Measurements from ENCODE around the gene FAM156A. TPM values are rescaled to one million over a fixed set of nuclear protein-coding genes. Genes with fewer than 3 reads are reported as not detected.
"Not testable (repeated sequence)": the region's sequence is repeated elsewhere in the genome, so short reads cannot be mapped to it uniquely, and the experiment has no call there.

FAM156A gene
- total RNA-seq, 1 donor from 2014 or later: 31.8 TPM

DNA sequence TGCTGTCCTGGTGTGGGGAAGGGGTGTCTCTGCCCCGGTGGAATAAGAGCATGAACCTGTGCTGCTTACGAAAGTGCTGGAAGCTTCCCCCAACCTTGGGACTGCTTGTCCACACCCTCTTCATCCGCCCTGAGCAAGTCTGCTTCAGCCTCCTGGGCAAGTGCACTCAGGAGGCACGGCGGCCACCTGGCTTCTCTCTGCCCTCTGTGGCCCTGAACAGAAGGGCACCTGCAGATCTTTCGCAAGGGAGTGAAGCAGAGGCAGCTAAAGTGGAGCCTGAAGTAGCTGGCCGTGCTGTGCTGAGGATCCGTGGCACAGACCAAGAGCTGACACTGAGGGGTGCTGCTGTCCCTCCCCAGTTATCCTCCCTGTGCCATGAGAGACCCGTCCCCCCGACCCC, 9.6 kb upstream of the FAM156A start:
- not testable (repeated sequence) for DNase-seq (ENCODE audit: low spot score)

DNA sequence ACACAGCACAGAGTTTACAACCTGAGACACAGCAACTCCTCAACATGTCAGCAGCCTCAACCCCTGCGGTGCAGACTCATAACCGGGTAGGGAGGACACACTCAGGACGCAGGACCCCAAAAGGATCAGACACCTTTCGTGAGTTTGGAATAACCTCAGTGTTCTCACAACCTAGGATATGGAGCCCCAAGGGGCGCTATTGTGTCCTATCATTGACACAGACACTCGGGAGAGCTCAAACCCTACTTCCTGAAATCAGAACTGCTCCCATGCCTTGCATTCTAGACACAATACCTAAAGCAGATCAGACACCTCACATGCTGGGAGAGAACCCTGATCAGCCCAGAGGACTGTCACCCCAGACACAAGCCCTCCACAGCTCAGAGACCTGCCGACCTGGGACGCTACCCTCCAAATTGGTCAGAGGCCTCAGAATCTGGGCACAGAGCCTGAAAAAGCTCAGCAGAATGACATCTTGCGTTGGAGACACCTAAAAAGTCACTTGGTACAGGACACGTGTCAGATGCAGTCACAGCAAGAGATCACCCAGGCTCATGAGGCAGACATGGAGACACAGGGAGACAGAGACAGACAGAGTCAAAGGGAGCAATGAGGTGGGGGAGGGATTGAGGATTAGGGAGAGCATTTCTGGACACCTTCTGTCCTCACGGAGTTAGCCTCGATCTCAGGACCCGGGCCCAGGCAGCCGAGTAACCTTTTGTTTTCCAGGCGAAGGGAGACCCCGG, 8.8 kb upstream of the FAM156A start:
- not testable (repeated sequence) for DNase-seq (ENCODE audit: low spot score)

DNA sequence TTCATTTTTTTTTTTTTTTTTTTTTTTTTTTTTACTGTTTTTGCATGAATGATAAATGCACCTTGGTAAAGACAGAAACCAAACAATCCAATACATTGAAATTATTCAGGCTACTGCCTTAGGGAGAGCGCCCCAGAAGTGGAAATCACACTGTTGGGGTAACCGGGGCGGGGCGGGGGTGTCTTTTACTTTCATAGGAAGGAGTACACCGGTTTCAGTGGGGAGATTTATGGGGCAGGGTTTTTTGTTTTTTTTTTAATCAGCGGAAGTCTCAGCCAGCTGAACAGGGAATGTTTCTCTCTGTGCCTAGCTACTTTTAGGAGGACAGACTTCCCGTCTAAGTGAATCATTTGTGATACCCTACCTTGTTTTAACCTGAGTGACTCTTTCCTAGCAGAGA, 643 bp upstream of the FAM156A start:
- DNase-seq (ENCODE audit: low spot score): not testable (repeated sequence)

DNA sequence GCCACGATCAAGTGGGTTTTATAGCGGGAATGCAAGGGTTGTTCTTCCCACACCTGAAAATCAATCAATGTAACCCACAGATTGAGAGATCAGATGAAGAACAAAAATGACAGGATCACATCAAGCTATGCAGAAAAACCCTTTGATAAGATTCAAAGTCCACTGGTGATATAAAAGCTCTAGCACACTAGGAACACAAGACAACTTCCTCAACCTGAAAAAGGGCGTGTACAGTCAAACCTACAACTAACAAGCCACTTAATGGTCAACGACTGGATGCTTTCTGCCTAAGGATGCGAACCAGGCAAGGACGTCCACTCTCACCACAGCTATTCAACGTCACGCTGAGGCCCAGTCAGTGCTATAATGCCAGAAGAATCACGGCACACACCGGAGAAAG, 8.4 kb downstream of the FAM156A start:
- DNase-seq (ENCODE audit: low spot score): not testable (repeated sequence)

DNA sequence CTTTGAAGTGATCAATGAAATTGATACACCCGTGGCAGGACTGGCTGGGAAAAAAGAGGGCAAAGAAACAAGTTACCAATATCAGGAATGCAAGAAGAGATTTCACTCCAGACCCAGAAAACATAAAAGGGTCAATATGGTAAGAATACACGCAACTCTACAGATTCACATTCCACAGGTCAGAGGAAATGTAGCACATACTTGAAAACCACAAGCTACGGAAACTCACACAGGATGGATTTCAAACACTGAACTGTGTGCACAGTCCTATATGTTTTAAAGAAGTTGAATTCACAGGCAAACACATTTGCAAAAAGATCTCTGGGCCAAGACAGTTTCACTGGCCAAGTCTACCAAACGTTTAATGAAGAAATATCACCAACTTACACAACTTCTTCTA, 9.0 kb downstream of the FAM156A start:
- DNase-seq (ENCODE audit: low spot score): not testable (repeated sequence)

DNA sequence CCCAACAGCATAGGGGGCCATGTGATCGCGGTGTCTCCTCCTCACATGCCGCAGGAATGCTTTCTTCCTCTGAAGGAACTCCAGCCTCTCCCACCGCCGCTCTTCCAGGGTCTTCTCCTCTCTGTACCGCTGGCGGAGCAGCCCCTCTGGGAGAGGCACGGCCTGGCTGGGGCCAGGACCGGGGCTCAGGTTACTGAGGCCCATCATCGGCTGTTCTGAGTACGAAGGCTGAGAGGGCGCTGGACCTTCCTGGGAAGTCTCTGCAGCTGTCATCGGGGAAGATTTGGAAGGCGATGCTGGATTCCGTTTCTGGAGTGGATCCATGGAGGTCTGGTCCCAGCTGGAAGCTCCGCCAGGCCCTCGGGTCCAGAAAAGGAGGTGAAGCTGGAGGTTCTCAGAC, 10.1 kb downstream of the FAM156A start:
- not testable (repeated sequence) for DNase-seq (ENCODE audit: low spot score)

DNA sequence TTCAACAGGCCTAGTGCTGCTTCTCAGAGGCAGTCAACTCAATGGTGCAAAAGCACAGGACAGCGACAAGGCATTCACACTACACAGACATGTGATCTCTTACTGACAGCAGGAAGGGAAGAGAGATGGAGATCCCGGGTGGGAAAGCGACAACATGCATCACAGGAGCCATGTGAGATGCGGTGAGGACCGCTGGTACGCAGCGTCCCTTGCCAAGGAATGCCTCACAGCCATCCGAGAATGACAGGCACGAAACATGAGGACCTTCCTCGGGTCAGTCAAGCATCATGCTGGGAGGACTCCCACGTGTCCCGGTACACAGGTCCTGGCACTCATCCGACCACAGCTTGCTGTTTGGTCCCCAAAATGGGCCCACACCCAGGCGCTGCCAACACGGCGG, 10.8 kb downstream of the FAM156A start:
- not testable (repeated sequence) for DNase-seq (ENCODE audit: low spot score)

DNA sequence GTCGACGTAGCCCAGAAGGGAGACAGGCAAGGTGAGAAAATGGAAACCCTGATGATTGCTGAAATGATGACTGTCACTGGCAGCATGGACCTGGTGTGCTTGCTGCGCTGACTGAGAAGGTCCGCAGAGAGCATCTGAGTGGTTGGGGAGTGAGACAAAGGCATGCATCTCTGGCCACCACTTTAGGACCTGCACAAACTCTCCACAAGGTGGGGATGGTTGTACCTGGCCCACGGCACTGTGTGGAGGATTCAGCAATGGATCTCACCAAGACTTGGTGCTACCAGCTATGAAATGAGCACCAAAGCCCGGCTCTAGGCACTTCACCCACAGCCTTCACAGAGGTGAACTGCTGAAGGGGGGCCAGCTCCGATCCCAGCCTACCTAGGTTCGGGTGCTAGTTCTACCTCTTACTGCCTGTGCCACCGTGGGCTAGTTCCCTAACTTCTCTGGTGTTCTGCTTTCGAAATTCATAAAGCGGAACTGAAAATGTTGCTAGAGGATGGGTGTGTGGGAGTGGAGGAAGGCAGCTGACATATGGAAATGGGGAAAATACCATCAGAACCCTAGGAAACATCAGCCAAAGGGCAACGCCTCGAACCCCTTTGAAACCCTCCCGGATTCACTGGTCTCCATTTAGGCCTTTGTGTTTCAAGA, 12.4 kb downstream of the FAM156A start:
- DNase-seq (ENCODE audit: low spot score): not testable (repeated sequence)

DNA sequence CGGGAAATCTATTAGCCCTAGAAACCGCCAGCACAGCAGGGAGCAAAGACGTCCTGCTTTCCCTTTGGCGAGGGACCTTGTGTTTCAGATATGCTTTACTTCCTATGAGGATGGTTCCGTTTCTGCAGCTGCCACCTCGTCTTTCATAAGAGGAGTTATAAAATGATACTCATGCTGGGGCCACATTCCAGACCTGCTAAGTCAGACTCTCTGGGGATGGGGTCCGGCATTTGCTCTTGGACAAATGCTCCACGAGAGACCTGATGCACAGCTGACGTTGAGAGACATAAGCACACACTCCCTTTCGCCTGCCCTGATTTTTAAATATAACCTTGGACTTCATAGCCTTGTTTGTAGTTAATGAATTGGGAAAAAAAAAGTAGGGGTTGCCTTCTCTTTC, 16.6 kb downstream of the FAM156A start:
- not testable (repeated sequence) for DNase-seq (ENCODE audit: low spot score)

DNA sequence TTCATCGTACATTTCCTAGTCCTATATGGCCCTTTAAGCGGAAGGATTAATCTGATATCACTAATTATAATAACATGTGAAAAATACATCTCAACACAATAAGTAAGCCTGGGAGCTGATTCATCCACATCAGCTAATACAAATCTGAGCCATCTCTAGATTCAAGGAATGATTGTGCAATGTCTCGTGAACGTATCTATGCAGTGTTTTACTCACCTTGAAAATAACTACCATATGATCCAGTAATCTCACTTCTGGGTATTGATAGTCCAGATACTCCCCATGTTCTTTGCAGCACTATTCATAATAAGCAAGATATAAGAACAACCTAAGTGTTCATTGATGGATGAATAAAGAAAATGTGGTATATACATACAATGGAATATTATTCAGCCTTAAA, 17.6 kb downstream of the FAM156A start:
- not testable (repeated sequence) for DNase-seq (ENCODE audit: low spot score)

DNA sequence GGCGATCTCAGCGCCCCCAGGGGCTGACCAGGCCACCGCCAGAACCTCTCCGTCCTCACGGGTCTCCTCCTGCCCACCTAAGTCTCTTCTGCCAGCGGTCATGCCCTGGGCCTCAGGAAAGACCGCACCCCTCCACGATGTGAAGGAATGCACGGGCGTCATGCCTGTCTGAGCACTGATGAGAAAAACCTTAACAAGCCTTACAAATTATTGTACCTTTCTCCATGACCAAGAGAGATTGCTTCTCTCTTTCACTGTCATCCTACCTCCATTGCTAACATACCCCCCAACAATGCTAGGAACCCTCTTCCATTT, 22.9 kb downstream of the FAM156A start:
- DNase-seq (ENCODE audit: low spot score): not testable (repeated sequence)

DNA sequence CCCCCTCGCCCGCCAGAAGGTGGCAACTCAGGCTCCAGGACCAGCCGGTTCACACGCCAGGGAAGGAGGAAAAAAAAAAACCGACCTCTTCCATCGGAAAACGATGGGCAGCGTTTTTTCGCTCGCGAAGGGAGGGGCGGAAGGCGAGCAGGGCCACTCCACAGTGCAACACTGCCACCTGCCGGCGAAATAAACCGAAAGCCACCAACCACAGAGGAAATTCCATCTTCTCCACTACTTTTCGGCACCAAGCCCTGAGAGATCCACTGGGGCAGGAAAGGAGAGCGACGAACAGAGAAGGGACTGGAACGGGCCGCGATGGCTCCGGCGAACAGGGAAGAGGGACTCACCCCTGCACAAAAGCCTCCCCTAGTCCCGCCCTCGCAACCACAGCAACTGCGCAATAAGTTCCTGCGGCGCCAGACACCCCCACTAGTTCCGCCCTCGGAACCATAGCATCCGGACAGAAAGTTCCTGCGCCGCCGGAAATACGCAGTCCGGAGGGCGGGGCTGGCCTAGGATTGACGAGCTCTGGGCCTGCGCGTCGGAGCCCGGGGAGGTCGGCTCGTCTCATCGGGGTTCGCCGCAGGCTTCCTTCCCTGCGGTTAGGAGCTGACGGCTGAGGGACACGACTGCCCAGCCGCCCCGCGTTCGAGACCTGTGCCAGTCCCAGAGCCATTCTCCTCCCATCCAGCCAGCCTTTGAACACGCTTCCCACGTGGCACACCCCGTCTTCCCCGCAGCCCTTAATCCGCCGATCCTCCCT, 23.4 kb downstream of the FAM156A start:
- peak; percentile 98 for DNase-seq (ENCODE audit: low spot score)

DNA sequence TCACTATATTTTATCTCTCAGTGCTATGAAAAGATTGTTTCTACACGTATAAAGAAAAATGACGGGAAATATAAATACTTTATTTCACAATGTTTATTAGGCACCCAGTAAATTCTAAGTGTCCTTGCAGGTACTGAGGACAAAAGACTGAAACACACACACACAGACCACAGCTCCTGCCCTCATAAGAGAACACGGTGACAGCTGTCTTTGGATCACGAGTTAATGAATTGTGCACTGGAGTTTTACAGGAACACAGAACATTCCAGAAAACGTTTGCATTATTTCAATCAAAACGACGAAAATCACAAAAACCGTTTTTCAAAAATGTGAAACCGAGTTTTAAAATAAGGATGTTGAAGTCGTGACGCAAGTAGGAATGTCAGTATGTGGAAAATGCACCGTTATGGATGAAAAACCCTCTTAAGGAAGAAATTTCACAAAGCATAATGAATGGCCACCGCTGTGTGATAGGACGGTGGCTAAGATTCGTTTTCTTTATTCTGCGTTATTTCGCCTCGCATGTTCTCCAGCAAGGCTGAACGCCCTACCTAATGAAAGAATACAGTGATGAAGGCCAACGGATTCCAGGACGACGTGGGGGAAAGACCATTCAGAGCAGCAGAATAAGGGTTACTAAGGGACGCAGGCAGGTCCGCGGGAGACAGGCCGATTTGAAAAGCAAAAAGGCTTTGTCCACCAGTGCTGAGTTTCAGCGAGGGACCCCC, 24.2 kb downstream of the FAM156A start:
- DNase-seq (ENCODE audit: low spot score): no peak

DNA sequence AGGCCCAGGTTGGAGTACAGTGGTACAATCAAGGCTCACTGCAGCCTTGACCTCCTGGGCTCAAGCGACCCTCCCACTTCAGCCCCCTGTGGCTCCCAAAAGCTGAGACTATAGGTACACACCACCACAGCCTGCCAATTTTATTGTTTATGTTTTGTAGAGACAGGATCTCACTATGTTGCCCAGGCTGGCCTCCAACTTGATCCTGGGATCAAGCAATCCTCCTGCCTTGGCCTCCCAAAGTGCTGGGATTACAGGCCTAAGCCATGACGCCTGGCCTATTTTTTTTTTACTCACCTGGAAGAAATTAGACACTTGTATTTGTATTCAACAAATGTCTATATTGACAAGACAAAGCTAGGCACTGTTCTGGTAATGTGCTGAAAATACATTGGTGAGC, 25.1 kb downstream of the FAM156A start:
- DNase-seq (ENCODE audit: low spot score): no peak

DNA sequence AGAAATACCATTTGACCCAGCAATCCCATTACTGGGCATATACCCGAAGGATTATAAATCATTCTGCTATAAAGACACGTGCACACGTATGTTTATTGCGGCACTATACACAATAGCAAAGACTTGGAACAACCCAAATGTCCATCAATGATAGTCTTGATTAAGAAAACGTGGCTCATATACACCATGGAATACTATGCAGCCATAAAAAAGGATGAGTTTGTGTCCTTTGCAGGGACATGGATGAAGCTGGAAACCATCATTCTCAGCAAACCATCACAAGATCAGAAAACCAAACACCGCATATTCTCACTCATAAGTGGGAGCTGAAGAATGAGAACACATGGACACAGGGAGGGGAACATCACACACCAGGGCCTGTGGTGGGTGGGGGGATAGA, 28.1 kb downstream of the FAM156A start:
- DNase-seq (ENCODE audit: low spot score): not testable (repeated sequence)

DNA sequence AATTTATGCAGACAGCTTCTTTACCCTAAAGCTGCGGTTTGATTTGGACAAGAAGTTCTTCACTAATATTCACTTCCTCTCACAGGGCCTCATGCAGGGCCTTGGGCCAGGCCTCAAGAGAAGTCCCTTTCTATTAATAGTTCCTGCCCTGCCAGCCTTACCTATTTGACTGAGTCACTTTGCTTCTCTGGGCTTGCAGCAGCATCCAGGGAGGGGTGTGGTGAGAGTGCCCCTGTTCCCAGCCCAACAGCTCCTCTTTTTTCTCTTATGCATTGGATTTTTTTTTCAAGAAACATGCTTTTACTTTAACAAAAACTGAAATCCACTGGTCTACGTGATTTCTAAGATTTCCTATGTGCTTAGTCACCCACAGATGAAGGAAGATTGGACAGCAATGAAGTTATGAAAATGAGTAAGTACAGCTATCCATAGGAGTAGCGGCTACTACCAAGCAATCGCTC, 34.5 kb downstream of the FAM156A start:
- DNase-seq (ENCODE audit: low spot score): no peak

DNA sequence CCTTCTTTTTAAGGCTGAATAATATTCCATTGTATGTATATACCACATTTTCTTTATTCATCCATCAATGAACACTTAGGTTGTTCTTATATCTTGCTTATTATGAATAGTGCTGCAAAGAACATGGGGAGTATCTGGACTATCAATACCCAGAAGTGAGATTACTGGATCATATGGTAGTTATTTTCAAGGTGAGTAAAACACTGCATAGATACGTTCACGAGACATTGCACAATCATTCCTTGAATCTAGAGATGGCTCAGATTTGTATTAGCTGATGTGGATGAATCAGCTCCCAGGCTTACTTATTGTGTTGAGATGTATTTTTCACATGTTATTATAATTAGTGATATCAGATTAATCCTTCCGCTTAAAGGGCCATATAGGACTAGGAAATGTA, 43.6 kb downstream of the FAM156A start:
- not testable (repeated sequence) for DNase-seq (ENCODE audit: low spot score)

DNA sequence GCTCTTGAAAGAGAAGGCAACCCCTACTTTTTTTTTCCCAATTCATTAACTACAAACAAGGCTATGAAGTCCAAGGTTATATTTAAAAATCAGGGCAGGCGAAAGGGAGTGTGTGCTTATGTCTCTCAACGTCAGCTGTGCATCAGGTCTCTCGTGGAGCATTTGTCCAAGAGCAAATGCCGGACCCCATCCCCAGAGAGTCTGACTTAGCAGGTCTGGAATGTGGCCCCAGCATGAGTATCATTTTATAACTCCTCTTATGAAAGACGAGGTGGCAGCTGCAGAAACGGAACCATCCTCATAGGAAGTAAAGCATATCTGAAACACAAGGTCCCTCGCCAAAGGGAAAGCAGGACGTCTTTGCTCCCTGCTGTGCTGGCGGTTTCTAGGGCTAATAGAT, 44.6 kb downstream of the FAM156A start:
- not testable (repeated sequence) for DNase-seq (ENCODE audit: low spot score)

DNA sequence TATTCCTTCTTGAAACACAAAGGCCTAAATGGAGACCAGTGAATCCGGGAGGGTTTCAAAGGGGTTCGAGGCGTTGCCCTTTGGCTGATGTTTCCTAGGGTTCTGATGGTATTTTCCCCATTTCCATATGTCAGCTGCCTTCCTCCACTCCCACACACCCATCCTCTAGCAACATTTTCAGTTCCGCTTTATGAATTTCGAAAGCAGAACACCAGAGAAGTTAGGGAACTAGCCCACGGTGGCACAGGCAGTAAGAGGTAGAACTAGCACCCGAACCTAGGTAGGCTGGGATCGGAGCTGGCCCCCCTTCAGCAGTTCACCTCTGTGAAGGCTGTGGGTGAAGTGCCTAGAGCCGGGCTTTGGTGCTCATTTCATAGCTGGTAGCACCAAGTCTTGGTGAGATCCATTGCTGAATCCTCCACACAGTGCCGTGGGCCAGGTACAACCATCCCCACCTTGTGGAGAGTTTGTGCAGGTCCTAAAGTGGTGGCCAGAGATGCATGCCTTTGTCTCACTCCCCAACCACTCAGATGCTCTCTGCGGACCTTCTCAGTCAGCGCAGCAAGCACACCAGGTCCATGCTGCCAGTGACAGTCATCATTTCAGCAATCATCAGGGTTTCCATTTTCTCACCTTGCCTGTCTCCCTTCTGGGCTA, 48.9 kb downstream of the FAM156A start:
- DNase-seq (ENCODE audit: low spot score): not testable (repeated sequence)

DNA sequence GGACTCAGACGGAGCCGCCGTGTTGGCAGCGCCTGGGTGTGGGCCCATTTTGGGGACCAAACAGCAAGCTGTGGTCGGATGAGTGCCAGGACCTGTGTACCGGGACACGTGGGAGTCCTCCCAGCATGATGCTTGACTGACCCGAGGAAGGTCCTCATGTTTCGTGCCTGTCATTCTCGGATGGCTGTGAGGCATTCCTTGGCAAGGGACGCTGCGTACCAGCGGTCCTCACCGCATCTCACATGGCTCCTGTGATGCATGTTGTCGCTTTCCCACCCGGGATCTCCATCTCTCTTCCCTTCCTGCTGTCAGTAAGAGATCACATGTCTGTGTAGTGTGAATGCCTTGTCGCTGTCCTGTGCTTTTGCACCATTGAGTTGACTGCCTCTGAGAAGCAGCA, 50.4 kb downstream of the FAM156A start:
- DNase-seq (ENCODE audit: low spot score): not testable (repeated sequence)

DNA sequence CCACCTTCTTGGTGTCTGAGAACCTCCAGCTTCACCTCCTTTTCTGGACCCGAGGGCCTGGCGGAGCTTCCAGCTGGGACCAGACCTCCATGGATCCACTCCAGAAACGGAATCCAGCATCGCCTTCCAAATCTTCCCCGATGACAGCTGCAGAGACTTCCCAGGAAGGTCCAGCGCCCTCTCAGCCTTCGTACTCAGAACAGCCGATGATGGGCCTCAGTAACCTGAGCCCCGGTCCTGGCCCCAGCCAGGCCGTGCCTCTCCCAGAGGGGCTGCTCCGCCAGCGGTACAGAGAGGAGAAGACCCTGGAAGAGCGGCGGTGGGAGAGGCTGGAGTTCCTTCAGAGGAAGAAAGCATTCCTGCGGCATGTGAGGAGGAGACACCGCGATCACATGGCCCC, 51.2 kb downstream of the FAM156A start:
- DNase-seq (ENCODE audit: low spot score): not testable (repeated sequence)

Data from mesenteric fat pad (tissue), 1 donor.